Thymus (tissue), 11 donors: ENCODE results near the gene MYO1D. TPM values are rescaled to one million over a fixed set of nuclear protein-coding genes. Genes with fewer than 3 reads are reported as not detected.

Experiments
- DNase-seq, 9 donors: peaks; one replicate each; pipeline ENCODE4 v3.0.0-alpha.2; 2013; ENCODE audit warnings: low spot score in 9 of 9, low read depth in 6 of 9, missing footprints in 1 of 9
- H3K27ac ChIP-seq, 2 donors: one replicate each; pipeline ENCODE4 v1.5.1; 2013; ENCODE audit warnings: control low read depth in 1 of 2, low read depth in 1 of 2, low read length in 1 of 2, mild to moderate bottlenecking in 1 of 2, moderate library complexity in 1 of 2
- H3K27me3 ChIP-seq, 2 donors: one replicate each; pipeline ENCODE4 v1.5.1; 2013; ENCODE audit warnings: low read length in 1 of 2; ENCODE audit not compliant: control insufficient read depth in 2 of 2, insufficient read depth in 1 of 2
- H3K36me3 ChIP-seq, 2 donors: one replicate each; pipeline ENCODE4 v1.5.1; 2013; ENCODE audit warnings: low read length in 1 of 2, mild to moderate bottlenecking in 1 of 2, moderate library complexity in 1 of 2; ENCODE audit not compliant: control insufficient read depth in 2 of 2, insufficient read depth in 2 of 2
- H3K4me1 ChIP-seq, 2 donors: one replicate each; pipeline ENCODE4 v1.5.1; 2013; ENCODE audit warnings: low read length in 2 of 2; ENCODE audit not compliant: control insufficient read depth in 2 of 2, insufficient read depth in 2 of 2
- H3K4me3 ChIP-seq, 2 donors: one replicate each; pipeline ENCODE4 v1.5.1; 2013; ENCODE audit warnings: low read length in 2 of 2, control low read depth in 1 of 2, mild to moderate bottlenecking in 1 of 2
- H3K9me3 ChIP-seq, 2 donors: one replicate each; pipeline ENCODE4 v1.5.1; 2013; ENCODE audit warnings: low read length in 1 of 2, mild to moderate bottlenecking in 1 of 2; ENCODE audit not compliant: control insufficient read depth in 2 of 2, insufficient read depth in 1 of 2
- WGBS: extraction: QIAGEN DNeasy Blood & Tissue Kit; methylation state at CpG from one replicate; pipeline ENCODE4 v1.1.7; 2013; 5-methylcytosine and 5-hydroxymethylcytosine counted together
- polyA plus RNA-seq: library from polyadenylated mRNA; stranded (reverse); fragments of 200-250 nt; gene quantifications from one replicate; pipeline ENCODE4 v1.2.3, GENCODE V29; 2013
- total RNA-seq: library from RNA; stranded (reverse); fragments of 120-200 nt; gene quantifications from one replicate; pipeline ENCODE4 v1.2.4, GENCODE V29; 2013
- donor health status: healthy.

The MYO1D gene
- total and polyA plus RNA-seq, 2 donors, result 5.7 to 12.4 TPM

- Histone ChIP-seq H3K27me3 (no peaks in the 10 kb centered on the region), H3K4me3 (no peak overlapping the region), H3K36me3 (no peaks in the 10 kb centered on the region), H3K27ac (no peak overlapping the region), H3K4me1 (no peaks in the 10 kb centered on the region), H3K9me3 (no peaks in the 10 kb centered on the region)
- WGBS, result 96% methylated on average over 4 of the region's 4 CpGs
- no peak for DNase-seq
Measured at GRCh38 chr17:32833526-32833925, 43.4 kb downstream of the MYO1D start.

- no peaks in the 10 kb centered on the region for H3K9me3 ChIP-seq
- no peaks in the 10 kb centered on the region for H3K36me3 ChIP-seq
- DNase-seq, result no peak
- no peaks in the 10 kb centered on the region for H3K27me3 ChIP-seq
- H3K4me3 ChIP-seq, result no peak overlapping the region
- no peak overlapping the region for H3K27ac ChIP-seq
- WGBS, result 92% methylated on average over 5 of the region's 5 CpGs
- H3K4me1 ChIP-seq, result no peaks in the 10 kb centered on the region
Measured at GRCh38 chr17:32833076-32833475, 43.8 kb downstream of the MYO1D start.

GRCh38 chr17:32831627-32832243 is 45.2 kb downstream of the MYO1D start:
- DNase-seq, result no peak
- H3K4me3 ChIP-seq, result no peak overlapping the region
- no peak overlapping the region for H3K27ac ChIP-seq
- 94% methylated on average over 2 of the region's 2 CpGs for WGBS
- no peaks in the 10 kb centered on the region for H3K9me3 ChIP-seq
- no peaks in the 10 kb centered on the region for H3K4me1 ChIP-seq
- no peaks in the 10 kb centered on the region for H3K27me3 ChIP-seq
- no peaks in the 10 kb centered on the region for H3K36me3 ChIP-seq

GRCh38 chr17:32831223-32831622 is 45.7 kb downstream of the MYO1D start:
- Histone ChIP-seq H3K27ac (no peak overlapping the region), H3K9me3 (no peaks in the 10 kb centered on the region), H3K4me1 (no peaks in the 10 kb centered on the region), H3K4me3 (no peak overlapping the region), H3K27me3 (no peaks in the 10 kb centered on the region), H3K36me3 (no peaks in the 10 kb centered on the region)
- no peak for DNase-seq
- WGBS, result 98% methylated on average over 3 of the region's 3 CpGs

- 96% methylated on average over 2 of the region's 2 CpGs for WGBS
- H3K4me1 ChIP-seq, result no peaks in the 10 kb centered on the region
- H3K27me3 ChIP-seq, result peaks cover 0 to 2% of the 10 kb centered on the region in 2 donors
- H3K36me3 ChIP-seq, result no peaks in the 10 kb centered on the region
- DNase-seq, result no peak
- H3K9me3 ChIP-seq, result no peaks in the 10 kb centered on the region
- no peak overlapping the region for H3K27ac ChIP-seq
- no peak overlapping the region for H3K4me3 ChIP-seq
Measured at GRCh38 chr17:32828822-32829221, 48.1 kb downstream of the MYO1D start.

GRCh38 chr17:32827227-32827626 is 49.7 kb downstream of the MYO1D start:
- no peak overlapping the region for H3K4me3 ChIP-seq
- no peaks in the 10 kb centered on the region for H3K9me3 ChIP-seq
- H3K4me1 ChIP-seq, result no peaks in the 10 kb centered on the region
- DNase-seq, result no peak
- H3K27me3 ChIP-seq, result peaks cover 0 to 15% of the 10 kb centered on the region in 2 donors
- no peak overlapping the region for H3K27ac ChIP-seq
- H3K36me3 ChIP-seq, result no peaks in the 10 kb centered on the region

- Histone ChIP-seq H3K27ac (no peak overlapping the region), H3K4me3 (no peak overlapping the region), H3K36me3 (no peaks in the 10 kb centered on the region), H3K27me3 (peaks cover 0 to 20% of the 10 kb centered on the region in 2 donors), H3K9me3 (no peaks in the 10 kb centered on the region), H3K4me1 (no peaks in the 10 kb centered on the region)
- no peak for DNase-seq
Measured at GRCh38 chr17:32826076-32826475, 50.8 kb downstream of the MYO1D start.

GRCh38 chr17:32824334-32824733 is 52.6 kb downstream of the MYO1D start:
- Histone ChIP-seq H3K27me3 (peaks cover 0 to 20% of the 10 kb centered on the region in 2 donors), H3K9me3 (no peaks in the 10 kb centered on the region), H3K4me1 (no peaks in the 10 kb centered on the region), H3K4me3 (no peak overlapping the region), H3K36me3 (no peaks in the 10 kb centered on the region), H3K27ac (no peak overlapping the region)
- 97% methylated on average over 3 of the region's 3 CpGs for WGBS
- no peak for DNase-seq

GRCh38 chr17:32822996-32823395 is 53.9 kb downstream of the MYO1D start:
- Histone ChIP-seq H3K36me3 (no peaks in the 10 kb centered on the region), H3K4me1 (no peaks in the 10 kb centered on the region), H3K27me3 (peaks cover 0 to 20% of the 10 kb centered on the region in 2 donors), H3K9me3 (no peaks in the 10 kb centered on the region), H3K4me3 (no peak overlapping the region), H3K27ac (no peak overlapping the region)
- DNase-seq, result no peak
- 73% methylated on average over 2 of the region's 2 CpGs for WGBS
